HG03060 (cell line): Measurements from ENCODE around the gene CENATAC.
"Not testable (repeated sequence)": the region's sequence is repeated elsewhere in the genome, so short reads cannot be mapped to it uniquely, and the experiment has no call there.

ENCODE experiments used
- ATAC-seq: cut with Tn5 transposase; IDR thresholded peaks from one replicate; pipeline ENCODE4 v1.9.1; 2021; ENCODE audit warnings: low read depth, moderate number of reproducible peaks; ENCODE audit not compliant: unreplicated experiment

CENATAC gene

GRCh38 chr11:119051440-119052162 lies 53.7 kb downstream of the CENATAC start:
- no peak for ATAC-seq

- no peak for ATAC-seq
These were observed 54.4 kb downstream of the CENATAC start for GRCh38 chr11:119052163-119052814.

GRCh38 chr11:119054418-119054817 lies 56.5 kb downstream of the CENATAC start:
- ATAC-seq: no peak

DNA sequence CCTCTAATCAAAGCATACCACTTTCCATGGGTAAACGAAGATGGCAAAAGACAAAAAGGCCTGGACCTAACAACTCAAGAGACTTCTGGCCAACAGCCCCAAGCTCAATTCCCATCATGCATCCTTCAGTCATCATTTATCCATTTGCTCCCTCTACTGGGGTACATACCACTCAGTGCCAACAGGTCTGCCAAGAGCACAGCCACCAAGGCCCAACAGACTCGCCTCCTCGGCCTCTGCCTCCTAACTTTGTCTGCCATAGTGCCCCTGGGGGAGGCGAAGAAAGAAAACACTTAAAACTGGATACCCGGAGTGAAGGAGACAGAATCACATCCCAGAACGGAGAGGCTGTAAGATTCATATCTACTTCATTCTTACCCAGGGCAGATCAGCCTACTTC lies 58.0 kb downstream of the CENATAC start:
- ATAC-seq: no peak

DNA sequence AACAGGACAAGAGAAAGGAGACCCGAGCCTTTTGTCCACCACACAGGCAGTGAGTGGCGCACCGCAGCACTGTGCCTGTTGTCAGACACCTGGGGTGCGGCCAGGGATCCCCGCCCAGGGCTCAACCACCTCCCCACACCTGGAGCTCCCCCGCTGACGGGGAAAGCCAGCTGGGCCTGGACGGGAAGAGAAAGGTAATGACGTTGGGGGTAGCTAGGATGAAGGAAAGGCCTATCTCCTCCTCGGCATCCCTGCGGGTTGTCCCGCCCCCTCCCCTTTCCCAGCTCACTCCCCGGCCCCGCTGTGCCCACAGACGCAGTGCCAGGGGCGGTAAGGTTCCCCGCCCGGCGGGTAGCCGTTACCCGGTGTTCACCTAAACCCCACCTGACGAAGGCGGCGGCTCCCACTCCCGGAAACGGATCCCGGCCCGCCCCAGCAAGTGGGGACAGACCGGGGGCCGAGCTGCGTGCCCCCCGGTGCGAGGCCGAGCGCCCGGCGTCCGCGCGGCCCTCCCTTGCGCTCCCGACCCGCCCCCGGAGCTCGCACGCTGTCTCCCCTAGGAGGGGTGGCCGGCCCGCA lies 58.6 kb downstream of the CENATAC start:
- ATAC-seq: no peak

DNA sequence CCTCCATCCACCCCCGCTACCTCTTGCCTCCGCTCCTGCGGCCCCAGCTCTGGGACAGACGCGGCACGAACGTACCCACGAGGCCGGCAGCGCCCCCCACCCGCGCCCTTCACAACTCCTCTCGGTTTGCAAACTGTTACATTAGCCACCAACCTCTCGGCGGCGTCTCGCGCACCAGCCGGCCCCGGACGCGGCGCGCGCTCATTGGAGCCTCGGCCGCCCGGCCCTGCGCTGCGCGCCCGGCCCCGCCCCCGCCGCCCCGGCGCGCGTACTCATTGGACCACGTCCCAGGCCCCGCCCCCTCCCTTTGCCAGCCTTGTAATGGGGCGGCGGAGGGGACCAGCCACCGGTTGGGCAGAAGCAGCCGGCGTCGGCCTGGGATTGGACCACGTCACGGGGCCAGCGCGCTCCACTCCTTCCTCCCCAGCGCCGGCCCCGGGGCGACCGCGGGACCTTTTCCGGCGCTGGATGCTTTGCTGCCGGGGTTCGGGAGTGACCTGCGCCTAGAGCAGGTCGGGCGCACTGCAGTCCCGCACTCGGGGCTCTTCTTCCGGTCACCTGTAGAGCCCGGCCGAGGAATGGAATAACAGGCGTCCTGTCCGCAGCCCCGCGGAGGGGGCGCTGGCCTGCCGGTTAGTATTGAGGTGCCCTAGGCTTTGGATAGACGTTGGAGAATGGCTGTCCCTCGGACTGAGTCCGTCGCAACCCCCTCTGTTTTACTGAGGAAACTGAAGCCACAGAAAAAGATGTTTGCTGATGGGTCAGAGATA lies 59.2 kb downstream of the CENATAC start, which contains the start of gene HYOU1:
HYOU1 (minus strand) TSS at position 206 of the 770 bp plus-strand sequence. CDS start 1,045 bp downstream, outside the sequence.
- peak; percentile 63 for ATAC-seq

- not testable (repeated sequence) for ATAC-seq
These were observed 61.2 kb downstream of the CENATAC start for GRCh38 chr11:119059128-119059527.

GRCh38 chr11:119061256-119061655 lies 63.3 kb downstream of the CENATAC start:
- ATAC-seq: no peak

DNA sequence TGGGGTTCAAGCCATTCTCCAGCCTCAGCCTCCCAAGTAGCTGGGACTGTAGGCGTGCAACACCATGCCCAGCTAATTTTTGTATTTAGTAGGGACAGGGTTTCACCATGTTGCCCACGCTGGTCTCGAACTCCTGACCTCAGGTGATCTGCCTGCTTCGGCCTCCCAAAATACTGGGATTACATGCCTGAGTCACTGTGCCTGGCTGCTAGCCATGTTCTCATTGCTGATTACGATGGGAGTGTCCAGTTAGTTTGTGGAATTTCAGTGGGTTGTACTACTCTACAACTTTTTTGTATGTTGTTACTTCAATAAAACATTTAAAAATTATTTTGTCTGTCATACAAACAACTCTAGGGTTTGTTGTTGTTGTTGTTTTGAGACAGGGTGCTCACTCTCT lies 64.8 kb downstream of the CENATAC start:
- ATAC-seq: no peak

DNA sequence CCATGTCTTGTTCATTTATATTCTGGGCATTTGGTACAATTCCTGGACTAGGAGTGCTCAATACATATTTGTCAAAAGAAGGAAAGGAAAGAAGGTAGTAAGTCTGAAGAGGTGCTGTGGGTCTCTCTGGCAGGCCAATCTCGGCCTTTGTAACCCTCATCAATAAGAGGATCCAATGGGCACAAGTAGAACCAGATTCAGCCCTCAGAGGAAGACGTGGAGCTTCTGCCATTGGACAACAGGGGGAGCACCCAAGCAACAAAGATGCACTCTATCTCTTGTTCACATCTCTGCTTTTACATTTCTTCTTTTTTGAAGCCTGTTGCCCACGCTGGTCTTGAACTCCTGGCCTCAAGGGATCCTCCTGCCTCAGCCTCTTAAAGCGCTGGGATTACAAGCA lies 67.4 kb downstream of the CENATAC start:
- ATAC-seq: no peak
